Muscle layer of duodenum (tissue), 2 donors: ENCODE data around the gene SH3RF3.

Source experiments
- H3K27ac ChIP-seq: one replicate; pipeline ENCODE4 v1.7.0; 2013; ENCODE audit warnings: mild to moderate bottlenecking, low read length
- H3K27me3 ChIP-seq: one replicate; pipeline ENCODE4 v1.7.0; 2013; ENCODE audit warnings: low read depth, mild to moderate bottlenecking, control low read depth, low read length
- H3K36me3 ChIP-seq, 2 donors: one replicate each; pipeline ENCODE4 v1.7.0; 2013; ENCODE audit warnings: low read length in 2 of 2, control low read depth in 1 of 2, mild to moderate bottlenecking in 1 of 2; ENCODE audit not compliant: insufficient read depth in 2 of 2, control insufficient read depth in 1 of 2
- H3K4me1 ChIP-seq, 2 donors: one replicate each; pipeline ENCODE4 v1.7.0; 2013; ENCODE audit warnings: low read length in 2 of 2, mild to moderate bottlenecking in 2 of 2, control low read depth in 1 of 2, moderate library complexity in 1 of 2; ENCODE audit not compliant: insufficient read depth in 2 of 2, control insufficient read depth in 1 of 2
- H3K4me3 ChIP-seq, 2 donors: one replicate each; pipeline ENCODE4 v1.7.0; 2013; ENCODE audit warnings: low read length in 2 of 2, low read depth in 1 of 2, mild to moderate bottlenecking in 1 of 2
- H3K9me3 ChIP-seq, 2 donors: one replicate each; pipeline ENCODE4 v1.7.0; 2013; ENCODE audit warnings: low read length in 2 of 2, control low read depth in 1 of 2, mild to moderate bottlenecking in 1 of 2; ENCODE audit not compliant: control insufficient read depth in 1 of 2
- donor health status: healthy.

Gene SH3RF3

GRCh38 chr2:109418716-109419115 lies 289.7 kb downstream of the SH3RF3 start:
- no peaks in the 10 kb centered on the region for H3K9me3 ChIP-seq

GRCh38 chr2:109419171-109419756 lies 290.3 kb downstream of the SH3RF3 start:
- no peak overlapping the region for H3K4me3 ChIP-seq
- no peaks in the 10 kb centered on the region for H3K36me3 ChIP-seq
- H3K27me3 ChIP-seq = no peaks in the 10 kb centered on the region
- no peaks in the 10 kb centered on the region for H3K9me3 ChIP-seq
- no peak overlapping the region for H3K27ac ChIP-seq
- H3K4me1 ChIP-seq = peaks cover 0 to 6% of the 10 kb centered on the region in 2 donors

More at GRCh38 chr2:109418716-109419115, 289.7 kb downstream of the SH3RF3 start:
- Histone ChIP-seq H3K27ac (no peak overlapping the region), H3K4me1 (peaks cover 0 to 6% of the 10 kb centered on the region in 2 donors), H3K4me3 (no peak overlapping the region), H3K36me3 (no peaks in the 10 kb centered on the region), H3K27me3 (no peaks in the 10 kb centered on the region)

GRCh38 chr2:109419960-109420370 lies 291.0 kb downstream of the SH3RF3 start:
- Histone ChIP-seq H3K36me3 (no peaks in the 10 kb centered on the region), H3K4me3 (no peak overlapping the region), H3K9me3 (no peaks in the 10 kb centered on the region), H3K27ac (no peak overlapping the region), H3K4me1 (peaks cover 0 to 6% of the 10 kb centered on the region in 2 donors), H3K27me3 (no peaks in the 10 kb centered on the region)

- Histone ChIP-seq H3K9me3 (no peaks in the 10 kb centered on the region), H3K27ac (no peak overlapping the region), H3K36me3 (no peaks in the 10 kb centered on the region), H3K4me3 (no peak overlapping the region), H3K27me3 (no peaks in the 10 kb centered on the region), H3K4me1 (peaks cover 0 to 6% of the 10 kb centered on the region in 2 donors)
Observed at GRCh38 chr2:109421101-109421500, 292.1 kb downstream of the SH3RF3 start.

- Histone ChIP-seq H3K4me1 (peaks cover 0 to 6% of the 10 kb centered on the region in 2 donors), H3K9me3 (no peaks in the 10 kb centered on the region), H3K27me3 (no peaks in the 10 kb centered on the region), H3K36me3 (no peaks in the 10 kb centered on the region), H3K27ac (no peak overlapping the region), H3K4me3 (no peak overlapping the region)
Observed at GRCh38 chr2:109421642-109422041, 292.6 kb downstream of the SH3RF3 start.

- Histone ChIP-seq H3K9me3 (no peaks in the 10 kb centered on the region), H3K27me3 (no peaks in the 10 kb centered on the region), H3K4me3 (no peak overlapping the region), H3K4me1 (peaks cover 0 to 6% of the 10 kb centered on the region in 2 donors), H3K36me3 (no peaks in the 10 kb centered on the region), H3K27ac (no peak overlapping the region)
Observed at GRCh38 chr2:109422071-109422757, 293.2 kb downstream of the SH3RF3 start.

GRCh38 chr2:109422758-109423500 lies 293.9 kb downstream of the SH3RF3 start:
- Histone ChIP-seq H3K27ac (no peak overlapping the region), H3K36me3 (no peaks in the 10 kb centered on the region), H3K4me3 (no peak overlapping the region), H3K9me3 (no peaks in the 10 kb centered on the region), H3K4me1 (peaks cover 0 to 6% of the 10 kb centered on the region in 2 donors), H3K27me3 (no peaks in the 10 kb centered on the region)

- Histone ChIP-seq H3K9me3 (no peaks in the 10 kb centered on the region), H3K27me3 (no peaks in the 10 kb centered on the region), H3K36me3 (no peaks in the 10 kb centered on the region), H3K4me1 (peaks cover 0 to 11% of the 10 kb centered on the region in 2 donors), H3K27ac (no peak overlapping the region), H3K4me3 (no peak overlapping the region)
Observed at GRCh38 chr2:109423556-109424359, 294.8 kb downstream of the SH3RF3 start.

- Histone ChIP-seq H3K4me1 (peaks cover 0 to 21% of the 10 kb centered on the region in 2 donors), H3K27me3 (no peaks in the 10 kb centered on the region), H3K4me3 (no peak overlapping the region), H3K36me3 (no peaks in the 10 kb centered on the region), H3K27ac (no peak overlapping the region), H3K9me3 (no peaks in the 10 kb centered on the region)
Observed at GRCh38 chr2:109425411-109425810, 296.4 kb downstream of the SH3RF3 start.

GRCh38 chr2:109427661-109428091 lies 298.7 kb downstream of the SH3RF3 start:
- Histone ChIP-seq H3K27me3 (no peaks in the 10 kb centered on the region), H3K27ac (no peak overlapping the region), H3K9me3 (no peaks in the 10 kb centered on the region), H3K36me3 (no peaks in the 10 kb centered on the region), H3K4me1 (peaks cover 0 to 21% of the 10 kb centered on the region in 2 donors), H3K4me3 (no peak overlapping the region)

- Histone ChIP-seq H3K4me3 (no peak overlapping the region), H3K9me3 (no peaks in the 10 kb centered on the region), H3K27ac (no peak overlapping the region), H3K4me1 (peaks cover 0 to 21% of the 10 kb centered on the region in 2 donors), H3K36me3 (no peaks in the 10 kb centered on the region), H3K27me3 (no peaks in the 10 kb centered on the region)
Observed at GRCh38 chr2:109428281-109428680, 299.3 kb downstream of the SH3RF3 start.
